Small intestine (tissue), 16 donors: ENCODE data around the gene CIC. TPM values are rescaled to one million over a fixed set of nuclear protein-coding genes. Genes with fewer than 3 reads are reported as not detected.

ENCODE experiments used
- DNase-seq, 2 donors: peaks; one replicate each; pipeline versions ENCODE4 v3.0.0 to v3.0.0-alpha.2; 2013
- FAIRE-seq: peaks from 2 replicates; lab custom pipeline; 2012; peaks lifted over from hg19 to GRCh38; lab: Jason Lieb, UNC
- H3K27ac ChIP-seq, 3 donors: one replicate each; pipeline ENCODE4 v1.5.1; 2013; ENCODE audit warnings: low read length in 2 of 3, mild to moderate bottlenecking in 2 of 3, control low read depth in 1 of 3, inconsistent platforms in 1 of 3, low read depth in 1 of 3, moderate library complexity in 1 of 3
- H3K27me3 ChIP-seq, 3 donors: one replicate each; pipeline ENCODE4 v1.6.1; 2013; ENCODE audit warnings: low read length in 3 of 3, inconsistent platforms in 1 of 3; ENCODE audit not compliant: control insufficient read depth in 3 of 3, insufficient read depth in 3 of 3
- H3K36me3 ChIP-seq, 3 donors: one replicate each; pipeline ENCODE4 v1.6.1; 2013; ENCODE audit warnings: low read length in 3 of 3, inconsistent platforms in 1 of 3, low read depth in 1 of 3, mild to moderate bottlenecking in 1 of 3, moderate library complexity in 1 of 3; ENCODE audit not compliant: control insufficient read depth in 3 of 3, insufficient read depth in 2 of 3
- H3K4me1 ChIP-seq, 3 donors: one replicate each; pipeline ENCODE4 v1.6.1; 2013; ENCODE audit warnings: low read length in 2 of 3, inconsistent platforms in 1 of 3, low read depth in 1 of 3, mild to moderate bottlenecking in 1 of 3, moderate library complexity in 1 of 3; ENCODE audit not compliant: control insufficient read depth in 3 of 3, insufficient read depth in 2 of 3
- H3K4me3 ChIP-seq, 3 donors: one replicate each; pipeline ENCODE4 v1.5.1; 2013; ENCODE audit warnings: low read length in 3 of 3, control low read depth in 1 of 3, inconsistent platforms in 1 of 3, low read depth in 1 of 3, mild to moderate bottlenecking in 1 of 3, moderate library complexity in 1 of 3
- H3K9me3 ChIP-seq, 2 donors: one replicate each; pipeline ENCODE4 v1.6.1; 2013; ENCODE audit warnings: low read depth in 1 of 2, low read length in 1 of 2; ENCODE audit not compliant: control insufficient read depth in 2 of 2, insufficient read depth in 1 of 2
- WGBS, 3 donors: extraction: QIAGEN DNeasy Blood & Tissue Kit; methylation state at CpG; one replicate each; pipeline ENCODE4 v1.1.7; 2013; 5-methylcytosine and 5-hydroxymethylcytosine counted together
- long read RNA-seq, 10 donors: transcript quantifications; one replicate each; lab custom pipeline, GENCODE V29; 2026
- polyA plus RNA-seq, 4 donors: library from polyadenylated mRNA; stranded (reverse) in 3 of 4; unstranded in 1 of 4; fragments of 200-250 nt in 3 of 4; fragments of 120-200 nt in 1 of 4; gene quantifications; one replicate each; pipeline versions ENCODE4 v1.2.1 to v1.2.3, GENCODE V29; 2013
- donor health status: healthy with polysubstance abuse.
- donor health status: control.
- donor health status: control.
- donor health status: Bipolar disorder and iron deficiency.
- donor health status: healthy.

Gene CIC
- polyA plus RNA-seq: 10 to 100 TPM; 14.1 to 39.2 (median 24.0) TPM
- long read RNA-seq, donor 1, partial matches to known transcripts: 0 of 4 reads
- long read RNA-seq, donor 1, other reads (novel, unspliced or antisense): 0 of 4 reads
- long read RNA-seq, donor 2, partial matches to known transcripts: 0 of 3 reads
- long read RNA-seq, donor 2, other reads (novel, unspliced or antisense): 0 of 3 reads
- long read RNA-seq, donor 3, partial matches to known transcripts: 15 of 19 reads
- long read RNA-seq, donor 3, other reads (novel, unspliced or antisense): 0 of 19 reads
- long read RNA-seq, donor 4: 0 reads
- long read RNA-seq, donor 5, partial matches to known transcripts: 0 of 1 reads
- long read RNA-seq, donor 5, other reads (novel, unspliced or antisense): 0 of 1 reads
- long read RNA-seq, donor 6, partial matches to known transcripts: 8 of 8 reads
- long read RNA-seq, donor 6, other reads (novel, unspliced or antisense): 0 of 8 reads
- long read RNA-seq, donor 7, partial matches to known transcripts: 0 of 2 reads
- long read RNA-seq, donor 7, other reads (novel, unspliced or antisense): 0 of 2 reads
- long read RNA-seq, donor 8: 0 reads
- long read RNA-seq, donor 9: 0 reads
- long read RNA-seq, donor 10, partial matches to known transcripts: 5 of 7 reads
- long read RNA-seq, donor 10, other reads (novel, unspliced or antisense): 0 of 7 reads

GRCh38 chr19:42268704-42269477 lies at the start of gene CIC:
Gene CIC (plus strand): TSS chr19:42269252. CDS start chr19:42271784, 2,532 bp downstream.
- peaks cover 0 to 29% (median 7%) of the 10 kb centered on the region in 3 donors for H3K4me1 ChIP-seq
- no peaks in the 10 kb centered on the region for H3K9me3 ChIP-seq
- peak; percentile 100 for DNase-seq
- peak; percentile 95 for FAIRE-seq
- peak within 1 kb of the TSS; percentile 94 to 100 (median 97) for H3K27ac ChIP-seq
- H3K4me3 ChIP-seq: peak within 1 kb of the TSS; percentile 72 to 84 (median 74)
- H3K36me3 ChIP-seq: peaks cover 3 to 26% (median 7%) of the 10 kb centered on the region in 3 donors
- WGBS, 3 donors: 0 to 1% (median 1%) methylated on average over 46 to 52 of the region's 52 CpGs
- H3K27me3 ChIP-seq: no peaks in the 10 kb centered on the region

DNA sequence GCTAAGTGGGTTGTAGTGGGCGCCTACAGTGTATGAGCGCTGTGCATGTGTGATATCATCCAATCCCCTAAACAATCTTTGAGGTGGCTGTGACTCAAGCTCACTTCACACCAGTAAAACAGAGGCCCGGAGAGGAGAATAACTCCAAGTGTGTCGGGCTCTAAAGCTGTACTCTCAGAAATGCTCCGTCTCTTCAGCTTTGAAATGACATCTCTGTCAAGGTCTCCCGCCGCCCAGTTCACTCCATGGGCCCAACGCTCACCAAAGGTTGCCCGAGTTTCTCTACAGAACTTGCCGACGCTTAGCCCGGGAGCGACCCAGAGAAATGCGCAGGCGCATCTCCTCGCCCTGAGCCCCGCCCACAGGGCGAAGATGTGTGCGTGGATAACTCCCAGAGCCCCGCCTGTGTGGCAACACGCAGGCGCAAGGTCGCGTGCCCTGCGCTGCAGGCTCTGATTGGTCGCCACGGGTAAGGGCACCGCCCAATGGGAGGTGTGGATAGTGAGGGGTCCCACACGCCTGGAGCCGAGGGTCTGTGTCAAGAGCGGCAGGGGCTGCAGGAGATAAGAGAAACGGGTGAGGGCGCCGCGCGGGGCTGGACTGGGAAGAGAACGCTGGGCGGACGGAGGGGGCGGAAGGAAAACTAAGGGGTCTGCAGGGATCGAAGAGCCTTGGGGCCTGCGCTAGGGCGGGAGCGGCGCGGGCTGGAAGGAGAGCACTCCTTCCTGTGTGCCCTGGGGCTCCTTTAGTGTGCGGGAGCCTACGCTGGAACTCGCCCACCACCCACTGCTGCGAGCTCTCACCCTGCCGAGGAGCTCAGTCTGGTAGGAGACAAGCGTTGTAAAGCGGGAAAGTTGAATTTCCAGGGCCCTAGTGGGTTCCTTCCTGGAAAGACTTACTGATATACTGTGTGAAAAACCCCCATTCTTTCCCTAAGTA lies 49.0 kb upstream of the CIC start, which contains the start of gene ZNF526:
Gene ZNF526, plus strand, starts transcription at position 501 of the 939 bp plus-strand sequence. CDS start 4,092 bp downstream, outside the sequence.
- Histone ChIP-seq H3K27me3 (no peaks in the 10 kb centered on the region), H3K9me3 (no peaks in the 10 kb centered on the region), H3K4me3 (peak within 1 kb of the TSS; percentile 71 to 87 (median 83)), H3K36me3 (peaks cover 0 to 29% (median 4%) of the 10 kb centered on the region in 3 donors), H3K27ac (peak within 1 kb of the TSS; percentile 67 to 88 (median 81)), H3K4me1 (peaks cover 9 to 42% (median 12%) of the 10 kb centered on the region in 3 donors)
- DNase-seq (peak; percentile 99), FAIRE-seq (no peak)
- 0 to 1% (median 1%) methylated on average over 53 of the region's 53 CpGs for WGBS, 3 donors

GRCh38 chr19:42220751-42221097 lies 48.3 kb upstream of the CIC start:
- Histone ChIP-seq H3K4me1 (peaks cover 9 to 35% (median 12%) of the 10 kb centered on the region in 3 donors), H3K27ac (peak overlapping the region; percentile 67 to 78 (median 76)), H3K4me3 (peak overlapping the region; percentile 71 to 87 (median 83)), H3K36me3 (peaks cover under 1 to 29% (median 10%) of the 10 kb centered on the region in 3 donors), H3K9me3 (no peaks in the 10 kb centered on the region), H3K27me3 (no peaks in the 10 kb centered on the region)
- no peak for FAIRE-seq
- WGBS, 3 donors: 1 to 2% (median 1%) methylated on average over 6 of the region's 6 CpGs
- no peak for DNase-seq

- peaks cover 2 to 37% (median 3%) of the 10 kb centered on the region in 3 donors for H3K4me1 ChIP-seq
- no peaks in the 10 kb centered on the region for H3K9me3 ChIP-seq
- H3K4me3 ChIP-seq: no peak overlapping the region
- 96% methylated on average over 33 to 37 of the region's 37 CpGs for WGBS, 3 donors
- FAIRE-seq: no peak
- H3K27ac ChIP-seq: no peak overlapping the region
- no peaks in the 10 kb centered on the region for H3K27me3 ChIP-seq
- no peak for DNase-seq
- H3K36me3 ChIP-seq: peaks cover 2 to 70% (median 21%) of the 10 kb centered on the region in 3 donors
Observed at GRCh38 chr19:42224940-42225717, 43.9 kb upstream of the CIC start.

DNA sequence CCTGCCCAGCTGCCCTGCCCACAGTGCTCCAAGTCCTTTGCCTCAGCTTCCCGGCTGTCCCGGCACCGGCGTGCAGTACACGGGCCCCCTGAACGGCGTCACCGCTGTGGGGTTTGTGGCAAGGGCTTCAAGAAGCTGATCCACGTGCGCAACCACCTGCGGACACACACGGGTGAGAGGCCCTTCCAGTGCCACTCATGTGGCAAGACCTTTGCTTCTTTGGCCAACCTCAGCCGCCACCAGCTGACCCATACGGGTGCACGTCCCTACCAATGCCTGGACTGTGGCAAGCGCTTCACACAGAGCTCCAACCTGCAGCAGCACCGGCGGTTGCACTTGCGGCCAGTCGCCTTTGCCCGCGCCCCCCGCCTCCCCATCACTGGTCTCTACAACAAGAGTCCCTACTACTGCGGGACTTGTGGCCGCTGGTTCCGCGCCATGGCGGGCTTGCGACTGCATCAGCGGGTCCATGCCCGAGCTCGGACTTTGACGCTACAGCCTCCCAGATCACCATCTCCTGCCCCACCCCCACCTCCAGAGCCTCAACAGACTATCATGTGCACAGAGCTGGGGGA lies 43.2 kb upstream of the CIC start:
- no peak for DNase-seq
- peaks cover 3 to 75% (median 21%) of the 10 kb centered on the region in 3 donors for H3K36me3 ChIP-seq
- H3K4me1 ChIP-seq: peaks cover 2 to 41% (median 2%) of the 10 kb centered on the region in 3 donors
- H3K4me3 ChIP-seq: no peak overlapping the region
- no peaks in the 10 kb centered on the region for H3K9me3 ChIP-seq
- FAIRE-seq: no peak
- H3K27me3 ChIP-seq: no peaks in the 10 kb centered on the region
- WGBS, 3 donors: 94 to 97% (median 96%) methylated on average over 31 to 33 of the region's 33 CpGs
- H3K27ac ChIP-seq: no peak overlapping the region

DNA sequence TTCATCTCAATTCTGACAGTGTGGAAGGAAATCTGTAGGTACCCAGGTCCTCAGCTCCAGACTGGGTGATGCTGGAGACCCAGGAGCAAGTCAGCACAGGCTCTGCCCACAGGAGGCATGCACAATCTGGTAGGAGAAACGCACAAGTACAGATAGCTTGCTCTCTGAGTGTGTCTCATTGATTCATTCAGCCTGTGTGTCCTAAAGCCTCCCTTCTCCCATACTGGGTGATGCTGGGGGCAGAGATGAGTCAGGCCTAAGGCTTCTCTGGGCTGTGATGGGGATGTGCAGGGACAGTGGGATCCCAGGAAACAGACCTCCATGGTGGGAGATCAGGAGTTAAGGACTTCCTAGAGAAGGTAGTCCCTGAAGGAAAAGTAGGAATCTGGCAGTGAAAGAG lies 42.2 kb upstream of the CIC start:
- peaks cover 11 to 82% (median 22%) of the 10 kb centered on the region in 3 donors for H3K36me3 ChIP-seq
- FAIRE-seq: no peak
- 86 to 96% (median 95%) methylated on average over 1 of the region's 1 CpG for WGBS, 3 donors

GRCh38 chr19:42228641-42229040 lies 40.4 kb upstream of the CIC start:
- 63 to 75% (median 72%) methylated on average over 4 of the region's 4 CpGs for WGBS, 3 donors
- Histone ChIP-seq H3K4me3 (no peak overlapping the region), H3K36me3 (peaks cover 16 to 96% (median 31%) of the 10 kb centered on the region in 3 donors), H3K27ac (peak overlapping the region in 1 of 3 donors; percentile 33), H3K27me3 (no peaks in the 10 kb centered on the region), H3K9me3 (no peaks in the 10 kb centered on the region), H3K4me1 (peaks cover 0 to 47% (median 0%) of the 10 kb centered on the region in 3 donors)
- DNase-seq (no peak), FAIRE-seq (no peak)

More for the DNA sequence above, 42.2 kb upstream of the CIC start:
- Histone ChIP-seq H3K4me1 (peaks cover 0 to 38% (median 0%) of the 10 kb centered on the region in 3 donors), H3K4me3 (no peak overlapping the region), H3K27me3 (no peaks in the 10 kb centered on the region), H3K9me3 (no peaks in the 10 kb centered on the region), H3K27ac (no peak overlapping the region)
- no peak for DNase-seq
